HCT116 (cell line): ENCODE results near the gene RGS19. TPM values are rescaled to one million over a fixed set of nuclear protein-coding genes. Genes with fewer than 3 reads are reported as not detected.

Experiments used
- ATAC-seq: fragments of 200-7000 bp; cut with Tn5 transposase; 2 replicates; pipeline ENCODE4 v1.9.1; 2020; ENCODE audit warnings: mild to moderate bottlenecking, moderate library complexity
- BruUV-seq: library from RNA; stranded (reverse); fragments of 400-500 nt; replicated peaks from 2 replicates; lab custom pipeline; 2021; lab: Mats Ljungman, UMichigan
- CTCF ChIA-PET: fragments of 300-600 bp; sonication (Branson Sonifier 250); formaldehyde crosslinking; loops from one replicate; lab custom pipeline; 2021; ENCODE audit warnings: antibody characterized with exemption; lab: Charles Lee
- POLR2A ChIA-PET: fragments of 300-600, 350-600 bp; sonication (Branson Sonifier 250); formaldehyde crosslinking; loops from one replicate; lab custom pipeline; 2021; ENCODE audit warnings: antibody characterized with exemption; lab: Charles Lee
- RAD21 ChIA-PET, 2 experiments: fragments of 300-600 bp; sonication (Branson Sonifier 250); formaldehyde crosslinking; loops; one replicate each; lab custom pipeline; 2023; ENCODE audit warnings: low total read pairs in 2 of 2; ENCODE audit not compliant: uncharacterized antibody in 2 of 2, unreplicated experiment in 2 of 2, low non-redundant PET in 1 of 2; lab: Charles Lee
- DNase-seq: peaks from one replicate; pipeline ENCODE4 v3.0.0-alpha.2; 2010; ENCODE audit warnings: low read depth, low spot score
- H2AFZ ChIP-seq: fragments of 200-600 bp; shearing (Covaris generic), sonication (generic); 2 replicates; pipeline ENCODE4 v1.6.1; 2017; ENCODE audit warnings: low read depth, mixed run types, mixed read lengths, antibody characterized with exemption, low read length; ENCODE audit not compliant: poor library complexity, severe bottlenecking
- H3K27ac ChIP-seq: 2 replicates; pipeline ENCODE4 v1.5.1; 2012; ENCODE audit warnings: low read depth, low read length
- H3K27me3 ChIP-seq: fragments of 200-600 bp; sonication (generic); 2 replicates; pipeline ENCODE4 v1.6.1; 2016; ENCODE audit warnings: mixed run types, low read length, mixed read lengths; ENCODE audit not compliant: insufficient read depth
- H3K36me3 ChIP-seq, 2 experiments: fragments of 200-500 bp in 1 of 2; fragments of 200-600 bp in 1 of 2; sonication (Bioruptor generic) in 1 of 2; sonication (generic) in 1 of 2; 2 replicates each; pipeline versions ENCODE4 v1.5.1 to v1.6.1; 2014 to 2016; ENCODE audit warnings: low read length in 2 of 2, inconsistent platforms in 1 of 2, mixed read lengths in 1 of 2, mixed run types in 1 of 2; ENCODE audit not compliant: insufficient read depth in 2 of 2, control insufficient read depth in 1 of 2
- H3K4me1 ChIP-seq, 2 experiments: fragments of 200-600 bp in 1 of 2; sonication (generic) in 1 of 2; 2 replicates each; pipeline versions ENCODE4 v1.5.1 to v1.6.1; 2012 to 2017; ENCODE audit warnings: low read length in 2 of 2, inconsistent platforms in 1 of 2, mild to moderate bottlenecking in 1 of 2, mixed read lengths in 1 of 2, mixed run types in 1 of 2, moderate library complexity in 1 of 2; ENCODE audit not compliant: insufficient read depth in 2 of 2, control insufficient read depth in 1 of 2
- H3K4me2 ChIP-seq: fragments of 200-600 bp; sonication (generic); 2 replicates; pipeline ENCODE4 v1.6.1; 2017; ENCODE audit warnings: mixed run types, low read length, mixed read lengths
- H3K4me3 ChIP-seq, 2 experiments: fragments of 200-600 bp in 1 of 2; sonication (generic) in 1 of 2; replicated peaks in 1 of 2; 2 replicates each; pipeline ENCODE4 v1.5.1; 2011 to 2016; ENCODE audit warnings: low read length in 2 of 2, control low read depth in 1 of 2, low read depth in 1 of 2, mild to moderate bottlenecking in 1 of 2, mixed read lengths in 1 of 2, mixed run types in 1 of 2
- H3K79me2 ChIP-seq: fragments of 200-600 bp; sonication (generic); 2 replicates; pipeline ENCODE4 v1.6.1; 2017; ENCODE audit warnings: mild to moderate bottlenecking, mixed run types, low read length, moderate library complexity, mixed read lengths; ENCODE audit not compliant: insufficient read depth
- H3K9ac ChIP-seq: fragments of 200-600 bp; sonication (generic); 2 replicates; pipeline ENCODE4 v1.6.1; 2016; ENCODE audit warnings: low read length, mixed read lengths
- H3K9me2 ChIP-seq: fragments of 200-600 bp; sonication (generic), shearing (Covaris generic); 2 replicates; pipeline ENCODE4 v1.6.1; 2017; ENCODE audit warnings: mixed run types, mild to moderate bottlenecking, moderate library complexity; ENCODE audit not compliant: insufficient read depth
- H3K9me3 ChIP-seq, 2 experiments: fragments of 200-500 bp in 1 of 2; fragments of 200-600 bp in 1 of 2; sonication (Bioruptor generic) in 1 of 2; sonication (generic) in 1 of 2; 2 replicates each; pipeline ENCODE4 v1.6.1; 2014 to 2017; ENCODE audit warnings: low read length in 2 of 2, mixed read lengths in 2 of 2, inconsistent platforms in 1 of 2, low read depth in 1 of 2, mild to moderate bottlenecking in 1 of 2, mixed run types in 1 of 2, moderate library complexity in 1 of 2; ENCODE audit not compliant: control insufficient read depth in 1 of 2, insufficient read depth in 1 of 2
- H4K20me1 ChIP-seq: fragments of 200-600 bp; sonication (generic), shearing (Covaris generic); 2 replicates; pipeline ENCODE4 v1.6.1; 2017; ENCODE audit warnings: mixed run types, mild to moderate bottlenecking, moderate library complexity; ENCODE audit not compliant: insufficient read depth
- JUND ChIP-seq: IDR thresholded peaks from 2 replicates; pipeline ENCODE4 v1.6.1; 2012
- SRF ChIP-seq: IDR thresholded peaks from 2 replicates; pipeline ENCODE4 v1.6.1; 2012; ENCODE audit warnings: low read depth
- TCF7L2 ChIP-seq: IDR thresholded peaks from 2 replicates; pipeline ENCODE4 v1.7.0; 2011; ENCODE audit warnings: borderline replicate concordance, inconsistent platforms; ENCODE audit not compliant: insufficient read depth, insufficient read length; ENCODE audit errors: extremely low read depth
- intact Hi-C: fragments of 100-400 bp; cut with micrococcal nuclease; formaldehyde crosslinking; loops from 2 replicates; pipeline ENCODE4 v1.10.0; 2022
- total RNA-seq: library from RNA; stranded (reverse); gene quantifications from one replicate; pipeline ENCODE4 v1.2.1, GENCODE V29; 2021; ENCODE audit not compliant: unreplicated experiment
- TF ChIP-seq, protein P1 (sequence below): IDR thresholded peaks from 2 replicates; pipeline ENCODE4 v1.6.1; 2012; ENCODE audit warnings: low read depth

The RGS19 gene
- total RNA-seq, 1 experiment from 2014 or later, result 21.4 TPM

DNA sequence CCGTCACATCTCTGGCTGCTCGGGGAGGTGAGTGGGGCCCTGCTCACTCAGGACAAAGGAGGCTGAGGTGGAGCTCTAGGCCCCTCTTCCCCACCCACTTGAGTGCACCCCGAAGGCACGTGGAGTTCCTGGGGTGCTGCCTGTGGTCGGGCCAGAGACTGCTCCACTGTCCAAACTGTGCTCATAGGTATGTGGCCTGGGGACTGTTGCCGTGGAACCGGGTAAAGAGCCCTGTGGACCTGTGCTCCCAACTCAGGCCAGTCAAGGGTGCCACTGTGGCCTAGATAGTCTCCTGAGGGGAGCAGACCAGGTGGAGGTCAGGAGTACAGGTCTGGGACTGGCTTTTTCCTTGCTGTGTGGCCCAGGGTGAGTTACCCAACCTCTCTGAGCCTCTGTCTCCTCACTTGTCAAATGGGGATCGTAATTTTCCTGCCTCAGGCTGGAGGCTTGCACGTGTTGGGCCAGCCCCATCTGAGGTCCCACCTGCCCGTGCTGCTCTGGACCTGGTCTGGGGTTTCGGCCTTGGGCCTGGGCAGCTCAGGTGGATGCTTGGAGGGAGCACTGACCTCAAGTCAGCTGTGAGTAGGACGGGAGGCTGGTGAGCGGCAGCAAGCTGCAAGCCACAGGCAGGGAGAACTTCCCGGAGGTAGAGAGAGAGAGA lies 40.5 kb upstream of the RGS19 start:
- ATAC-seq, result peak; percentile 51
- DNase-seq, result peak; percentile 6
- intact Hi-C loops, result loop anchor here (1.0 to 2.0 kb wide), 2 partner anchors 81 to 139 kb away; partner anchors contain the start of gene PRPF6
- Histone ChIP-seq H2AFZ (no peak overlapping the region), H3K36me3 (no peaks in the 10 kb centered on the region), H4K20me1 (no peaks in the 10 kb centered on the region), H3K79me2 (no peaks in the 10 kb centered on the region), H3K4me2 (peak overlapping the region; percentile 30), H3K9me3 (no peaks in the 10 kb centered on the region), H3K27ac (no peak overlapping the region; the same call in 1 of the 2 replicates), H3K27me3 (no peaks in the 10 kb centered on the region), H3K9ac (no peak overlapping the region), H3K9me2 (no peaks in the 10 kb centered on the region), H3K4me3 (no peak overlapping the region), H3K4me1 (peaks cover 0 to 8% of the 10 kb centered on the region in 2 experiments; a peak in 2 of 4 replicates)
- no TSS peak for BruUV-seq
- CTCF ChIA-PET, result interaction anchor here (0.5 to 1.9 kb wide), 5 partner anchors 18 to 582 kb away, joined by 3 to 16 read pairs (median 5); partner anchors contain the start of genes PRPF6 and PTK6
- TF ChIP-seq JUND (no peak), SRF (no peak), TCF7L2 (no peak)
- TF ChIP-seq, protein P1, sequence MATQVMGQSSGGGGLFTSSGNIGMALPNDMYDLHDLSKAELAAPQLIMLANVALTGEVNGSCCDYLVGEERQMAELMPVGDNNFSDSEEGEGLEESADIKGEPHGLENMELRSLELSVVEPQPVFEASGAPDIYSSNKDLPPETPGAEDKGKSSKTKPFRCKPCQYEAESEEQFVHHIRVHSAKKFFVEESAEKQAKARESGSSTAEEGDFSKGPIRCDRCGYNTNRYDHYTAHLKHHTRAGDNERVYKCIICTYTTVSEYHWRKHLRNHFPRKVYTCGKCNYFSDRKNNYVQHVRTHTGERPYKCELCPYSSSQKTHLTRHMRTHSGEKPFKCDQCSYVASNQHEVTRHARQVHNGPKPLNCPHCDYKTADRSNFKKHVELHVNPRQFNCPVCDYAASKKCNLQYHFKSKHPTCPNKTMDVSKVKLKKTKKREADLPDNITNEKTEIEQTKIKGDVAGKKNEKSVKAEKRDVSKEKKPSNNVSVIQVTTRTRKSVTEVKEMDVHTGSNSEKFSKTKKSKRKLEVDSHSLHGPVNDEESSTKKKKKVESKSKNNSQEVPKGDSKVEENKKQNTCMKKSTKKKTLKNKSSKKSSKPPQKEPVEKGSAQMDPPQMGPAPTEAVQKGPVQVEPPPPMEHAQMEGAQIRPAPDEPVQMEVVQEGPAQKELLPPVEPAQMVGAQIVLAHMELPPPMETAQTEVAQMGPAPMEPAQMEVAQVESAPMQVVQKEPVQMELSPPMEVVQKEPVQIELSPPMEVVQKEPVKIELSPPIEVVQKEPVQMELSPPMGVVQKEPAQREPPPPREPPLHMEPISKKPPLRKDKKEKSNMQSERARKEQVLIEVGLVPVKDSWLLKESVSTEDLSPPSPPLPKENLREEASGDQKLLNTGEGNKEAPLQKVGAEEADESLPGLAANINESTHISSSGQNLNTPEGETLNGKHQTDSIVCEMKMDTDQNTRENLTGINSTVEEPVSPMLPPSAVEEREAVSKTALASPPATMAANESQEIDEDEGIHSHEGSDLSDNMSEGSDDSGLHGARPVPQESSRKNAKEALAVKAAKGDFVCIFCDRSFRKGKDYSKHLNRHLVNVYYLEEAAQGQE, result no peak
- POLR2A ChIA-PET, result no interaction called here
- RAD21 ChIA-PET, result interaction anchor here in 1 of 2 experiments (0.7 kb wide), 1 partner anchor 194 kb away, joined by 7 read pairs; no protein-coding TSS in a partner anchor
